Stomach smooth muscle (tissue), 2 donors: ENCODE data around the gene LRCOL1.

ENCODE experiments used
- H3K27ac ChIP-seq: one replicate; pipeline ENCODE4 v1.7.0; 2013; ENCODE audit warnings: mild to moderate bottlenecking, low read length, inconsistent platforms
- H3K27me3 ChIP-seq, 2 donors: one replicate each; pipeline ENCODE4 v1.7.0; 2013; ENCODE audit warnings: low read length in 2 of 2; ENCODE audit not compliant: insufficient read depth in 2 of 2, control insufficient read depth in 1 of 2
- H3K36me3 ChIP-seq, 2 donors: one replicate each; pipeline ENCODE4 v1.7.0; 2013; ENCODE audit warnings: low read length in 2 of 2; ENCODE audit not compliant: control insufficient read depth in 2 of 2, insufficient read depth in 2 of 2
- H3K4me1 ChIP-seq: one replicate; pipeline ENCODE4 v1.7.0; 2013; ENCODE audit warnings: low read length; ENCODE audit not compliant: control insufficient read depth, insufficient read depth
- H3K4me3 ChIP-seq, 2 donors: one replicate each; pipeline ENCODE4 v1.7.0; 2013; ENCODE audit warnings: low read length in 2 of 2
- H3K9ac ChIP-seq, 2 donors: one replicate each; pipeline ENCODE4 v1.7.0; 2013; ENCODE audit warnings: low read length in 2 of 2, mild to moderate bottlenecking in 1 of 2
- H3K9me3 ChIP-seq, 2 donors: one replicate each; pipeline ENCODE4 v1.7.0; 2013; ENCODE audit warnings: low read length in 2 of 2; ENCODE audit not compliant: control insufficient read depth in 2 of 2
- donor health status: healthy.
- donor health status: Pancreatic carcinoma.

The LRCOL1 gene

DNA sequence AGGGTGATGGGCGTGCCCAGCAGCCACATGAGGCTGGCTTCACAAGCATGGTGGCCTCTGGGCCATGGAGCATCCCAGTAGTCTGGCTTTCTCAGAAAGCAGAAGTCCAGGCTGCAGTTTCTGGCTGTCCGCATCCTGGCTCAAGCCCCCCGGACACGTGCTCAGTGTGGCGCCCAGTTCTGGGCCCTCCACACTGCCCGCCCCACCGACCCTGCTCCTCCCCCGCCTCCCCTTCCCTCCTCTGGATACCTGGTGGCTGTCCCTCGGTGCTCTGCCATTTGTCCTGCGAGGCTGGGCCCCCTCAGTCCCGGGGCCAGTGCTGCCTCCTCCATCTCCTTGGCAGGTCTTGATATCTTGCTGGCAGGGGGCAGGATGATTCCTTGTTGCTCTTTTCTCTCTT lies 31.6 kb downstream of the LRCOL1 start:
- H3K36me3 ChIP-seq = peaks cover 17 to 18% of the 10 kb centered on the region in 2 donors
- no peak overlapping the region for H3K4me3 ChIP-seq
- peaks cover 10% of the 10 kb centered on the region for H3K4me1 ChIP-seq
- H3K27ac ChIP-seq = no peak overlapping the region
- no peak overlapping the region for H3K9ac ChIP-seq
- H3K27me3 ChIP-seq = no peaks in the 10 kb centered on the region
- no peaks in the 10 kb centered on the region for H3K9me3 ChIP-seq

DNA sequence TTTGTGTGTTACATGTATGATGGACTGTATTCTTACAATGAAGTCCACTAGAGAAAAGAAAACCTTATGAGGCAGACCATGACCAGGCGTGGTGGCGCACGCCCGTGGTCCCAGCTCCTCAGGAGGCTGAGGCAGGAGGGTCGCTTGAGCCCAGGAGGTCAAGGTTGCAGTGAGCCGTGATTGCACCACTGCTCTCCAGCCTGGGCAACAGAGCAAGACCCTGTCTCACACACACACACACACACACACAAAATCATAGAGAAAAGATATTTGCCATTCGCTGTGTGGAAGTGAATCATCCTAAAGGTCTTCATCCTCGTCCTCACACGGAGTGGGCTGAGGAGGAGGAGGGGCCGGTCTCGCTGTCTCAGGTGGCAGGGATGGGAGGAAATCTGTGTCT lies 32.3 kb downstream of the LRCOL1 start:
- Histone ChIP-seq H3K9ac (no peak overlapping the region), H3K9me3 (no peaks in the 10 kb centered on the region), H3K27me3 (no peaks in the 10 kb centered on the region), H3K36me3 (peaks cover 17 to 19% of the 10 kb centered on the region in 2 donors), H3K4me1 (peaks cover 10% of the 10 kb centered on the region), H3K4me3 (no peak overlapping the region), H3K27ac (no peak overlapping the region)

DNA sequence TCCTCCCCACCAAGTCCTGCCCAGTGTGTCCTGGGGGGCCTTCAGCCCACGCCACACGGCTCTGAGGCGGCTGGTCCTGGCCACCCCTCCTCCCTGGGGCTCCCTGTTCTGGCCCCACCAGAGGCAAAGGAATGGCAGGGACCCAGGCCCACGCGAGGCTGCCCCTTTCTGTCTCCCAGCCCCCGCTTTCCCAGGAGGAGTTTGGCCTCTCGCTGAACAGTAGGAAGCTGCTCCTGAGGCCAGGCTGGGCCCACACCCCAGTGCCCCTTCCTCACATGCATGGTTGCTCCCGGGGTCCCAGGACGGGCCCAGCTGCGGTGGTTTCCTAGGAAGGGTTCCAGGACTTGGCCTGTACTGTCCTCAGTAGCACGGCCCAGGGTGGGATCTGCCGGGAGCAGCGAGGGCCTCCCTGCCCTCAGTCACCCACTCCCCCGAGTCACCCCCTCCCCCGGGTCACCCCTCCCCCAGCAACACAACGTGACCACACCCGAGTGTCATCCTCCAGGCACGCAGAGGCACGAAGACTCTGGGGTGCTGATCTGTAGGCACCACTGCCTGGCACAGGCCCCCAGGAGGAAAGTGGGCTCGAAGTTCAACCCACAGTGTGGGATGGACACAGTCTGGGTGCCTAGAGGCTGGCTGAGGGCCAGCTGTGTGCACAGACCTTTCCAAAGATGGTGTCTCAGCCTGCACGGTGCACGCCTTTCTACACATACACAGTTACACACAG lies 33.0 kb downstream of the LRCOL1 start:
- Histone ChIP-seq H3K36me3 (peaks cover 19 to 25% of the 10 kb centered on the region in 2 donors), H3K4me1 (peaks cover 10% of the 10 kb centered on the region), H3K4me3 (no peak overlapping the region), H3K9ac (no peak overlapping the region), H3K9me3 (no peaks in the 10 kb centered on the region), H3K27me3 (no peaks in the 10 kb centered on the region), H3K27ac (no peak overlapping the region)

DNA sequence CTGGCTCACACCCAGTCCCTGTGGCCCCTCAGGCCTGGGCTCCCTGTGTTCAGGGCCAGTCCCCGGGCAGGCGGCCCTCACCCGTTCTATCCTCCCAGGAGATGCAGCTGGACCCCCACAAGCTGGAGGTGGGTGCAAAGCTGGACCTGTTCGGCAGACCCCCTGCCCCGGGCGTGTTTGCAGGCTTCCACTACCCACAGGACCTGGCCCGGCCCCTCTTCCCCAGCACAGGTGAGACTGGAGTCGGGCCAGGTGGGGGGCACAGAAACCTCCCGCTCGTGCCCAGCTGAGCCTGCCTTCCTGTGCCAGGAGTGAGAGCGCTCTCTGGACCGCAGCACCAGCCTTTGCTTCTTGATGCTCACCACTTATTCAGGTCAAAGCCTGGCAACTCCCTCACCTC lies 33.7 kb downstream of the LRCOL1 start:
- Histone ChIP-seq H3K36me3 (peaks cover 19 to 25% of the 10 kb centered on the region in 2 donors), H3K4me1 (peaks cover 10% of the 10 kb centered on the region), H3K9me3 (no peaks in the 10 kb centered on the region), H3K4me3 (no peak overlapping the region), H3K9ac (no peak overlapping the region), H3K27ac (no peak overlapping the region), H3K27me3 (no peaks in the 10 kb centered on the region)

DNA sequence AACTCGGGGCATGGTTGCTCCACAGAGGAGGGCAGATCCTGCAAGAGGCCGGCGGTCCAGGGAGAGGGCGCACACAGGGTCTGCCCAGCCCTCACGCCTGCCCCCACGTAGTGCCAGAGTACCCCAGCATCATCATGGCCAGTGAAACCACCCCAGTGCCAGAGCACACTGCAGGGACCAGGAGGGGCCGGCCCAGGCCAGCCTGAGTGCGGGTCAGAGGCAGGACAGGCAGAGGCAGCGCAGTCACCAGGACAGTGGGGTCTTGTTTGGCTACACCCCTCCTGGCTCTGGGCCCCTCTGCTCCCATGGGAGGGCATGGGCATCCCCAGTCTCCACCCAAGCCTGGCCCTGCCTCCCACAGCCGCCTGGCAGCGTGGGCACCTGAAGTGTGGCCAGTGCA lies 34.7 kb downstream of the LRCOL1 start:
- no peak overlapping the region for H3K4me3 ChIP-seq
- peaks cover 15 to 22% of the 10 kb centered on the region in 2 donors for H3K36me3 ChIP-seq
- H3K27ac ChIP-seq = no peak overlapping the region
- H3K4me1 ChIP-seq = peaks cover 10% of the 10 kb centered on the region
- H3K9me3 ChIP-seq = no peaks in the 10 kb centered on the region
- no peak overlapping the region for H3K9ac ChIP-seq
- H3K27me3 ChIP-seq = no peaks in the 10 kb centered on the region

DNA sequence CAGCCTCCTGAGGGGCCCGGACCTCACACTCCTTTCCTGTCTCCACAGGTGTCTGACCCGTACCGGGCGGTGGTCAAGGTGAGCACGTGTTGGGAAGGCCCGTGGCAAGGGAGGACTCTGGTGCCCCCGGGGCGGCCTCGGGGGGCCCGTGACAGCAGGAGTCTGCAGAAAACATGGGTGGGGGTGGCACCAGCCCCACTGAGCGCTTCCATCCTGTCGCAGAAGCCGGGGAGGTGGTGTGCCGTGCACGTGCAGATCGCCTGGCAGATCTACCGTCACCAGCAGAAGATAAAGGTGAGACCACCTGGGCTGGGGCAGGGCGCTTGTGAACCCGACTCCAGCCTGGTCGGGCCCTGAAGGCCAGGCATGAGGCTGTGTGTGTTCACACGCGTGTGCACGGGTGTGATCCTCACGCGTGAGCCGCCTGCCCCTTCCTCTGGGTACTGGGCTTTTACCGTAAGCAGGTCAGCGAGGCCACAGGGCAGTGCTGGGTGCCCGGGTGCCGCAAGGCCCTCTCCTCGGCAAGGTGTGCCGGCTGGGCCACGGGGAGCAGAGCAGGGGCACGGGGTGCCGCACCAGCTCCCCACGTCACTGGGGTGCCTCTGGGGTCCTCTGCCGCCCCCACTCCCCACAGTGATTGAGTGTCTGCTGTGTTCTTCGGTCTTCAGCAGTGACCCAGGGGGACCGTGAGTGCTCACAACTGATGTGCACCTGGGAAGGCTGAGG lies 35.9 kb downstream of the LRCOL1 start:
- H3K36me3 ChIP-seq = peaks cover 12 to 22% of the 10 kb centered on the region in 2 donors

DNA sequence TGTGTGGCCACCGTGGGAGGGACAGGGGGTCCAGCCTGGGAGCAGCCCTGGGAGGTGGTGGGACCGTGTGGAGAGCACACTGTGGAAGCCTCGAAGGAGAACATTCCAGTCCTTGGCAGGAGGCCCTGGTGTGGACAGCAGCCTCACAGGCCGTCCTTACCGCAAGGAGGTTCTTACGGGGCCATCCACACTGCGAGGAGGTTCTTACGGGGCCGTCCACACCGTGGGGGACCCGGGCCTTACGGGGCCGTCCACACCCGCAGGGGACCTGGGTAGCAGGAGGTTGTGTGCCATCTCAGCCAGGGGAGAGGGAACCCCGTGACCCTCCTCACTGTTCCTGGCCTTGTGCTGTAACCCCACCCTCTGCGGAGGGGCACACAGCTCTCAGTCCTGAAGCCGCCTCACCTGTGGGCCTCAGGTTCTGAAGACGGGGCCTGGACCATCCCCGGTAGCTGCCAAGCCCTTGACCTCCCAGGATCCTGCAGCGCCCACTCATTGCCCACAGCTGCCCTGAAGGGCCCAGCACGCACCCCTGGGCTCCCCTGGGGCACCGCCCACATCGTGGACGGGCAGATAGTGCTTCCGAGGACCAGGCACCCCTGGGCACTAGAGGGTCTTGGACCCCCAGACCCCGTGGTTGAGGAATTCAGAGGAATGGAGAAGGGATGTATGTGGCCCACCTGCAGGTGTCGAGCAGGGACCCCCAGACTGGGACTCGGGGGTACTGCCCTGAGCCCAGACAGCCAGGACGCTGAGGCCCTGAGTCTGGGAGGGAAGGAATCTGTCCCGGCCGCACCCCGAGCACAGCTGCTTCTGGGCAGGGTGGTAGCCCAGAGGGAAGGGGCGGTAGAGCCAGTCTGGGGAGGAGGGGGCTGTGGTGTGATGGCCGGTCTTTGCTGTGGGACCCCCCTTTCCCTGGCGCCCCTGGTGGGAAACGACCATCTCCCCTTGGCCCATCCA lies 37.3 kb downstream of the LRCOL1 start:
- Histone ChIP-seq H3K27me3 (no peaks in the 10 kb centered on the region), H3K9ac (no peak overlapping the region), H3K36me3 (peaks cover 11 to 22% of the 10 kb centered on the region in 2 donors), H3K27ac (no peak overlapping the region), H3K9me3 (no peaks in the 10 kb centered on the region), H3K4me3 (no peak overlapping the region), H3K4me1 (no peaks in the 10 kb centered on the region)

More for the DNA sequence above, 35.9 kb downstream of the LRCOL1 start:
- H3K27me3 ChIP-seq = no peaks in the 10 kb centered on the region
- no peaks in the 10 kb centered on the region for H3K9me3 ChIP-seq
- no peak overlapping the region for H3K9ac ChIP-seq
- peaks cover 10% of the 10 kb centered on the region for H3K4me1 ChIP-seq
- H3K4me3 ChIP-seq = no peak overlapping the region
- H3K27ac ChIP-seq = no peak overlapping the region

DNA sequence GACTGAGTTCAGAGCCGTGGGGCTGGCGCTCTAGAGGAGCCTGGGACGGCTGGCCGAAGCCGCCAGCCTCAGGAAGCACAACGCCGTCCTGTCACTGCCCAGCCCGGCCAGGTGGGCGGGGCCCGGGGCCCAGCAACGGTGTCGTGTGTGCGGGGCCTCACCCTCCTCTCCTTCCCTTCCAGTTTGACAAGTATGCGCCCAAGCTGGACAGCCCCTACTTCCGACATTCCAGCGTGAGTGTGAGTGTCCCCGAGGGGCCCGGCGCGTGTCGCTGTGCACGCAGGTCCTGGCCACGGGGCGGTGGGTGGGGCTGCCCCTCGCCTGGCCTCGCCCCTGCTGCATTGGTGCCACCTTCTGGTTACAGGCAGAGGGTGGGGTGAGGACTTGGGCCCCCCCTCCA lies 38.3 kb downstream of the LRCOL1 start:
- Histone ChIP-seq H3K27me3 (no peaks in the 10 kb centered on the region), H3K4me3 (no peak overlapping the region), H3K27ac (no peak overlapping the region), H3K9ac (no peak overlapping the region), H3K36me3 (peaks cover 7 to 16% of the 10 kb centered on the region in 2 donors), H3K4me1 (no peaks in the 10 kb centered on the region), H3K9me3 (no peaks in the 10 kb centered on the region)

DNA sequence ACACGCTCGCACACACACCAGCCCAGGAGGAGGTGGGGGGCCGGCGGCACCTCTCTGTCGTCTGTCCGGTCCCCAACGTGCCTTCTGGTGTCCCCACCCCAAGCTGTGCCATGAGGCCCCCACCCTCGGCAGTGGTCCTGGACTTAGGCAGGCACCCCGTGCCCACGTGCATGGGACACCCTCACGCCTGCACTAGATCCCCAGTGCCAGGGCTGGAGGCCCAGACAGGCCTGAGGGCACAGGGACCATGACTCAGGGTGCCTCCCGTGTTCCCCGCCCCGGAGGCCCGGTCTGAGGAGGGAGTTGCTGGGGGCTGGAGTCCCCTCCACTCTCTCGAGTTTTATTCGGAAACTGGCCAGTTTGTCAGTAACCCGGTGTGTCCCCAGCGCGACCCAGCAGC lies 38.8 kb downstream of the LRCOL1 start:
- Histone ChIP-seq H3K36me3 (peaks cover 7 to 13% of the 10 kb centered on the region in 2 donors), H3K27me3 (no peaks in the 10 kb centered on the region), H3K4me1 (no peaks in the 10 kb centered on the region), H3K4me3 (no peak overlapping the region), H3K9me3 (no peaks in the 10 kb centered on the region), H3K27ac (no peak overlapping the region), H3K9ac (no peak overlapping the region)

DNA sequence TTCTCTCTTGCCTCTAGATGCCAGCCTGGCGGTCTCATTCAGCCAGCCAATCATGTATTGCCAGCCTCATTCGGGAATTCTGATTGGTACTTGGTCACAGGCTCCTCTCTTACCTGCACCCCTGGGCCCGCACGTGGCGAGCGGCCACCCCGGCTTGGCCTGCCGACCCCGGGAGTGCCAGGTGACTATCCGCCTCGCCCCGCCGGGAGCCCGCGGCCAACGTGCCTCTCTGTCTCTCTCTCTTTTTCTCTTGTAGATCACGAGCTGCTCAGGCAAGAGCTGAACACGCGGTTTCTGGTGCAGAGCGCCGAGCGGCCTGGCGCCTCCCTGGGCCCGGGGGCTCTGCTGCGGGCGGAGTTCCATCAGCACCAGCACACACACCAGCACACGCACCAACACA lies 39.3 kb downstream of the LRCOL1 start:
- Histone ChIP-seq H3K36me3 (peaks cover 7 to 13% of the 10 kb centered on the region in 2 donors), H3K4me1 (no peaks in the 10 kb centered on the region), H3K4me3 (no peak overlapping the region), H3K27me3 (no peaks in the 10 kb centered on the region), H3K9ac (no peak overlapping the region), H3K9me3 (no peaks in the 10 kb centered on the region), H3K27ac (no peak overlapping the region)
